ENCODE measurements around the gene CHN1.

Gene CHN1

GRCh38 chr2:174752403-174753037, 252.7 kb downstream of the CHN1 start:
- H3K4me3 ChIP-seq (ENCODE audit: low read length), result no peak overlapping the region
- TF ChIP-seq CTCF (conservative IDR thresholded peaks at IDR 0.05; ENCODE audit: low read length), result no peak
- DNase-seq (ENCODE audit: low read depth), result no peak

- no peak for DNase-seq (ENCODE audit: low read depth)
- no peak overlapping the region for H3K4me3 ChIP-seq (ENCODE audit: low read length)
- no peak for TF ChIP-seq CTCF (conservative IDR thresholded peaks at IDR 0.05; ENCODE audit: low read length)
These were observed 254.2 kb downstream of the CHN1 start for GRCh38 chr2:174750923-174751441.

GRCh38 chr2:174749793-174750192, 255.4 kb downstream of the CHN1 start:
- TF ChIP-seq CTCF (conservative IDR thresholded peaks at IDR 0.05; ENCODE audit: low read length), result no peak
- no peak overlapping the region for H3K4me3 ChIP-seq (ENCODE audit: low read length)
- no peak for DNase-seq (ENCODE audit: low read depth)

GRCh38 chr2:174748948-174749347, 256.2 kb downstream of the CHN1 start:
- TF ChIP-seq CTCF (conservative IDR thresholded peaks at IDR 0.05; ENCODE audit: low read length), result peak; percentile 84
- H3K4me3 ChIP-seq (ENCODE audit: low read length), result no peak overlapping the region
- peak; percentile 46 for DNase-seq (ENCODE audit: low read depth)
